GM21723 (cell line): ENCODE measurements around the gene PPM1H.
"Not testable (repeated sequence)": the region's sequence is repeated elsewhere in the genome, so short reads cannot be mapped to it uniquely, and the experiment has no call there.

Experiments
- ATAC-seq: cut with Tn5 transposase; IDR thresholded peaks from one replicate; pipeline ENCODE4 v1.9.1; 2021; ENCODE audit warnings: mild to moderate bottlenecking, moderate library complexity; ENCODE audit not compliant: unreplicated experiment

Gene PPM1H

GRCh38 chr12:62910549-62911169 is 24.3 kb downstream of the PPM1H start:
- no peak for ATAC-seq

GRCh38 chr12:62909340-62909739 is 25.6 kb downstream of the PPM1H start:
- no peak for ATAC-seq

DNA sequence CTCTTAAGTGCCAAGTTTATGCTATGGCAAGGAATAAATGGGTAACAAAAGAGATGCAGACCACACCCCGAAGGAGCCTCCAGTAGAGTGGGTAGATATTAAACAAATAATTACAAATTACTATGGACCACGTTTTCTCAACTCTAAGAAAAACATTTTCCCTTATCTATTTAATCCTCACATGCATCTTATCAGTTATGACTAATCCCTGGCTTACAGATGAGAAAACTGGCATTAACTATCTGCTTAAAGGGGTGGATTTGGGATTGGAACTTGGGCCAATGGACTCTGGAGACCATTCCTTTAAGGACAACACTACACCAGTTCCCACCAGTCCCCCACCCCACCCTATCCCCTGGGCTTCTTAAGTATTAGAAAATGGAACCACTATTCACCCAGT is 26.3 kb downstream of the PPM1H start:
- no peak for ATAC-seq

GRCh38 chr12:62907561-62907960 is 27.4 kb downstream of the PPM1H start:
- no peak for ATAC-seq

- ATAC-seq, result no peak
Measured at GRCh38 chr12:62907078-62907477, 27.9 kb downstream of the PPM1H start.

DNA sequence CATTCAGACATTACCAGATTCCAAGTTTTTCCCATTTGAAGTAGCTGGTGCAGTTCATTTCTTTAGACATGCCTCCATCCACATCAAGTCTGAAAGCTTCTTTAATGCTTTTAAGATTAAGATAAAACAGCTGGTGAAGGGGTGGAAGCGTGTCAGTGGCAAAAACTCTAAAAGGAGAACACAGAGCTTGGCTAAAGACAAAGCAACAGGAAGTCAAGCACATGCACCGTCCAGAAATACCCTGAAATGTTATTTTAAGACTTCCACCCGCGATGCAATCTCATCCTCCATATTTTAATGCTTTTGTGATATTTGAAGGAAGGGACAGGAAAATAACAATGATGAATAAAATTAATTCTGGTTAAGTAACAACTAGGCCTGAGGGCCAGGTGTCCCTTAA is 31.8 kb downstream of the PPM1H start:
- no peak for ATAC-seq

DNA sequence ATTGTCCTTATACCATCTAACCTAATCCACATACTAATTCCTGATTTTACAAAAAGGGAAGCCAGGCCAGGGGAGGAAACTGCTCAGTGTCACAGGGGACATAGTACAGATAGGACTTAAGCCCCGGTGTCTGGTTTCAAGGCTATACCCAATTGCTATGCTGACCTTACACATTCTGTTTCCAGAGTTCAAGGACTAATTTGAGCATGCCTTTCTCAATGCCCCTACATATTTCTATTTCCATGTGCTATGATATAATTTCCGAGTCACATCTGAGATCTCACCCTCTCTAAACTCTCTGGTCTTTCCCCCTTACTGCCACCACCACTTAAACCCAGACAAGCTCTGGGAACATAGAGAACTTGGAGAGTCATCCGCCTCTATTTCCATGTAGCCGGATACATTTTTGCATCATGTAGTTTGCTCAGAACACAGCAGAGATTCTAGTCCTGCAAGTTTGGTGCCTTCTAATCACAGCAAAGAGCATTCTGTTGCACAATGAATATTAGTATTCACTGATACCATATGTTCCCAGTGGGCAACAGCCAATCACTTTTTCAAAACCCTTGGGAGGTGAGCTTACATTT is 34.2 kb downstream of the PPM1H start:
- no peak for ATAC-seq

- ATAC-seq, result no peak
Measured at GRCh38 chr12:62899568-62900390, 35.2 kb downstream of the PPM1H start.

GRCh38 chr12:62898526-62898925 is 36.4 kb downstream of the PPM1H start:
- no peak for ATAC-seq

DNA sequence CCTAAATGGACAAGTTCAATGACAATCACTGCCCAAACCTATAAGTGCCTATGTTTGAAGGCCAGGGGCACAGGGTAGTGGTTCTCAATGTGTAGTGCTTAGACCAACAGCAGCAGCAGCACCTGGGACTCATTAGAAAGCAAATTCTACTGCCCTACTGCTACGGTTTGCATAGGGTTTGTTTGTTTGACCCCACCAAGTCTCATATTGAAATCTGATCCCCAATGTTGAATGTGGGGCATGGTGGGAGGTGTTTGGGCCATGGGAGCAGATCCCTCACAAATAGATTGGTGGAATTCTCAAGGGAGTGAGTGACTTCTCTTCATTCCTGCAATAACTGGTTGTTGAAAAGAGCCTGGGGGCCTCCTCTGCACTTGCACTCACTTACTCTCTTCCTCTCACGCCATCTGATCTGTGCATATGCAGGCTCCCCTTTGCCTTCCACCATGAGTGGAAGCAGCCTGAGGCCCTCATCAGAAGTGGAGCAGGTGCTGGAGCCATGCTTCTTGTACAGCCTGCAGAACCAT is 39.5 kb downstream of the PPM1H start:
- no peak for ATAC-seq

DNA sequence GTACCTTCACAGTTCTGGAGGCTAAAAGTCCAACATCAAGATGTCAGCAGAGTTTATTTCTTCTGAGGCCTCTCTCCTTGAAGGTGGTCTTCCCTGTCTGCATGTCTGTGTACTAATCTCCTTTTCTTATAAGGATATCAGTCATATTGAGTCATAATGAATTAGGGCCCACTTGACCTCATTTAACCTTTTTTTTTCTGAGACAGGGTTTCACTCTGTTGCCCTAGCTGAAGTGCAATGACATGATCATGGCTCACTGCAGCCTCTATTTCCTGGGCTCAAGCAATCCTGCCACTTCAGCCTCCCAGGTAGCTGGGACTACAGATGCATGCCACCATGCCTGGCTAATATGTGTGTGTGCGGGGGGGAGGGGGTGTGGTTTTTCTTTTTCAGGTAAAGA is 41.7 kb downstream of the PPM1H start:
- ATAC-seq, result no peak

DNA sequence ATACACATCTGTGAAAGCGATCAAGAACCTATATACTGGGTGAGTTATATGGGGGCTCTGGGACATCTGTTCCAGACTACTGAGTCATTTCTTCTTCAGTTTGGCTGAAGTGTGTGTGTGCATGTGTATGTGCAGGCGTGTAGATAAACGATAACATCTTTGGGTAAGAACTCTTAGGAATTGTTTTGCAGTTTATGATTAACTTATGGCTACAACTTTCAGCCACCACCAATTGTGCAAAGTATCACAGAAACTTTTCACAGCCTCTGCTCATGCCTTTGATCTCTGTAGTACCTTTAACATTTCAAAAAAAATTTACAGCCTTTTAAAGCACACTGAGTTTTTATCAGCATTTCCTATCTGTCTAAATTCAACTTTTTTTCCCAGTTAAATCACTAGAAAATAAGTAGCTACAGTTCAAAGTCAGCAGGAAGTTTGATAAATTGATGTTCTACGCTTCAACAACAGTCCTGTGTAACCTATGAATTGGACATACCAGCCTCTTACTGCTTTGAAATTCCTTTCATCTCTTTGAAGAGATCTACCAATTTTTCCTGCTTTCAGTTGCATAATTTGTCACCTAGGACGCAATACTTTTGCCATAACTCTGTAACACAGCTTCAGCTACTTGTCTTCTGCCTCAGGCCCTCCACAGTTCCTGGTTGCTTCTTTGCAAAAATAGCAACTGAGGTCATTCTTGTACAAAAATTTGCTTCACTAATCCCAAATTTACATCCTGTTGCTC is 43.0 kb downstream of the PPM1H start:
- no peak for ATAC-seq

- no peak for ATAC-seq
Measured at GRCh38 chr12:62888454-62889110, 46.4 kb downstream of the PPM1H start.

DNA sequence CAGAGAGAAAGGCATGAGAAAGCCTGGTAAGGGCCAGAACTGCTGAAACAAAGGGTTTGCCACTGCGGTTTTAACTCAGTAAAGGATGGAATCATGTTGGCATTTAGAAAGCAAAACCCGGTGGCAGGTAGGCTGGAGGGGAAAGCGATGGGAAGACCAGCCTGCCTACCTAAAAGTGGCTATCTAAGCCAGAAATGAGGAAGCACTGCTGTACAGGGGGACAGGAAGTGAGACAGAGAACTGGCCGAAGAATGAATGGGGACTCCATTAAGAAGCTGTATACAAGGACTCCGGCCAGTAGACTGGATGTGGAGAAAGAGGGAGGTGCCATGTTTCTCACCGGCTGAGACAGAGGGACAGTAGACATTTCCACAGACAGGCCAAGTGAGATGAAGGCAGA is 48.2 kb downstream of the PPM1H start:
- no peak for ATAC-seq

DNA sequence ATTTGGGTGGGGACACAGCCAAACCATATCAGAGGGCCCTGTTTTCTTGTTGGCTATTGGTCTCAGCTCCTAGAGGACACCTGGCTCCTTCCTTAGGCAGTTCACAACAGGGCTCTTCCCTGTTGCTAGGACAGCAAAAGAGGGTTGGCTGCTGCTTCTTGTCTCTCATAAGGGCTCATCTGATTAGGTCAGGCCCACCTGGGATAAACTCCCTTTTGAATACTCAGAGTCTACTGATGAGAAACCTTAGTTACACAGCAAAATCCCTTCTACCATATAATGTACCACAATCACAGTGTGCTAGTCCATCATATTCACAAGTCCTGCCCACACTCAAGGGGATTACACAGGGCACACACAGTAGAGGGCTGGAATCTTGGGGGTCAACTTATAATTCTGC is 49.7 kb downstream of the PPM1H start:
- no peak for ATAC-seq

- not testable (repeated sequence) for ATAC-seq
Measured at GRCh38 chr12:62884832-62885231, 50.1 kb downstream of the PPM1H start.

GRCh38 chr12:62882696-62883095 is 52.3 kb downstream of the PPM1H start:
- peak; percentile 52 for ATAC-seq

DNA sequence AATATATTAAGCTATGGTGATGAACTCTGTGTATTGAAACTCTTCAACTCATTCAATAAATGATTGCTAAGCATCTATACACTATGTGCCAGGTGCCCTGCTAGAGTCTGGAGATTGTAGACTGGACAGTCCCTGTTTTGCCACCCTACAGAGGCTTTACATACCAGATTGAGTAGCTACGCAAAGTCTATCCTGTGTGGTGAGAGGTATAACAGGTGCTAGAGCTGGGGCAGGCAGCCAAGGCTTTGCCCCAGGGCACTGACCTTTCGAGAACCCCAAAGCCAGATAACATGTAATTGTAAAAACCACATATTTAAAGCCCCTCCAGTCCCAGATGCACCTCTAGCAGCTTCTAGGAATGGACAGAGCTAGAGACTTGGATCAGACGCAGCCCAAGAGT is 52.8 kb downstream of the PPM1H start:
- ATAC-seq, result no peak

GRCh38 chr12:62879691-62880090 is 55.3 kb downstream of the PPM1H start:
- ATAC-seq, result no peak

GRCh38 chr12:62879228-62879627 is 55.7 kb downstream of the PPM1H start:
- not testable (repeated sequence) for ATAC-seq

- no peak for ATAC-seq
Measured at GRCh38 chr12:62878211-62878610, 56.7 kb downstream of the PPM1H start.
